HG03558 (cell line): ENCODE results near the gene UBL4B.

ENCODE experiments used
- ATAC-seq: cut with Tn5 transposase; IDR thresholded peaks from one replicate; pipeline ENCODE4 v1.9.1; 2021; ENCODE audit warnings: moderate number of reproducible peaks; ENCODE audit not compliant: unreplicated experiment; ENCODE audit errors: extremely low read depth

The UBL4B gene

GRCh38 chr1:110112656-110113055 lies 413 bp downstream of the UBL4B start:
- no peak for ATAC-seq

- ATAC-seq, result no peak
Measured at GRCh38 chr1:110113551-110113950, 1.3 kb downstream of the UBL4B start.

- no peak for ATAC-seq
Measured at GRCh38 chr1:110114173-110114572, 1.9 kb downstream of the UBL4B start.

- ATAC-seq, result no peak
Measured at GRCh38 chr1:110114784-110115183, 2.5 kb downstream of the UBL4B start.

- no peak for ATAC-seq
Measured at GRCh38 chr1:110118636-110119396, 6.6 kb downstream of the UBL4B start.

GRCh38 chr1:110119843-110120242 lies 7.6 kb downstream of the UBL4B start:
- ATAC-seq, result no peak

GRCh38 chr1:110120960-110121561 lies 8.8 kb downstream of the UBL4B start:
- ATAC-seq, result no peak

- no peak for ATAC-seq
Measured at GRCh38 chr1:110123224-110123623, 11.0 kb downstream of the UBL4B start.

GRCh38 chr1:110125810-110126209 lies 13.6 kb downstream of the UBL4B start:
- no peak for ATAC-seq

- ATAC-seq, result no peak
Measured at GRCh38 chr1:110130113-110130591, 17.9 kb downstream of the UBL4B start.

GRCh38 chr1:110130989-110131388 lies 18.7 kb downstream of the UBL4B start:
- no peak for ATAC-seq

- no peak for ATAC-seq
Measured at GRCh38 chr1:110132682-110133081, 20.4 kb downstream of the UBL4B start.

GRCh38 chr1:110133436-110133835 lies 21.2 kb downstream of the UBL4B start:
- no peak for ATAC-seq

GRCh38 chr1:110134050-110134595 lies 21.9 kb downstream of the UBL4B start:
- no peak for ATAC-seq

- no peak for ATAC-seq
Measured at GRCh38 chr1:110135246-110135645, 23.0 kb downstream of the UBL4B start.

- no peak for ATAC-seq
Measured at GRCh38 chr1:110135666-110136065, 23.4 kb downstream of the UBL4B start.

GRCh38 chr1:110136911-110137310 lies 24.7 kb downstream of the UBL4B start:
- no peak for ATAC-seq

- no peak for ATAC-seq
Measured at GRCh38 chr1:110138956-110139355, 26.7 kb downstream of the UBL4B start.

GRCh38 chr1:110144366-110144765 lies 32.1 kb downstream of the UBL4B start:
- no peak for ATAC-seq

- no peak for ATAC-seq
Measured at GRCh38 chr1:110148961-110149360, 36.7 kb downstream of the UBL4B start.

GRCh38 chr1:110150330-110151174 lies 38.3 kb downstream of the UBL4B start, which contains the start of gene SLC6A17:
SLC6A17 (plus strand) TSS chr1:110150494; CDS start chr1:110166930, 16,436 bp downstream.
- no peak for ATAC-seq
